Stimulated activated effector memory CD8-positive, alpha-beta T cell treated with anti-CD3 and anti-CD28 coated beads, Interleukin-12 subunit alpha, Interleukin-12 subunit beta, amount 100 ng/mL, for 72 hours (primary cell): Measurements from ENCODE around the gene ZNF541.

Experiments
- ATAC-seq: fragments of 150-1000 bp; cut with Tn5 transposase; 2 replicates; pipeline ENCODE4 v1.10.0; 2021
- DNase-seq, 2 donors: peaks; one replicate each; pipeline ENCODE4 v3.0.0; 2021 to 2022; ENCODE audit warnings: low spot score in 2 of 2
- H3K27ac Mint-ChIP-seq: one replicate; pipeline ENCODE4 v1.8.0; 2022; ENCODE audit warnings: mild to moderate bottlenecking, mixed read lengths
- H3K36me3 Mint-ChIP-seq: one replicate; pipeline ENCODE4 v1.8.0; 2022; ENCODE audit warnings: mild to moderate bottlenecking, mixed read lengths
- H3K4me1 Mint-ChIP-seq: one replicate; pipeline ENCODE4 v1.8.0; 2022; ENCODE audit warnings: mixed read lengths
- H3K4me3 Mint-ChIP-seq: one replicate; pipeline ENCODE4 v1.8.0; 2022; ENCODE audit warnings: mild to moderate bottlenecking, mixed read lengths
- H3K9me3 Mint-ChIP-seq: one replicate; pipeline ENCODE4 v1.8.0; 2022; ENCODE audit warnings: mixed read lengths

ZNF541 gene

DNA sequence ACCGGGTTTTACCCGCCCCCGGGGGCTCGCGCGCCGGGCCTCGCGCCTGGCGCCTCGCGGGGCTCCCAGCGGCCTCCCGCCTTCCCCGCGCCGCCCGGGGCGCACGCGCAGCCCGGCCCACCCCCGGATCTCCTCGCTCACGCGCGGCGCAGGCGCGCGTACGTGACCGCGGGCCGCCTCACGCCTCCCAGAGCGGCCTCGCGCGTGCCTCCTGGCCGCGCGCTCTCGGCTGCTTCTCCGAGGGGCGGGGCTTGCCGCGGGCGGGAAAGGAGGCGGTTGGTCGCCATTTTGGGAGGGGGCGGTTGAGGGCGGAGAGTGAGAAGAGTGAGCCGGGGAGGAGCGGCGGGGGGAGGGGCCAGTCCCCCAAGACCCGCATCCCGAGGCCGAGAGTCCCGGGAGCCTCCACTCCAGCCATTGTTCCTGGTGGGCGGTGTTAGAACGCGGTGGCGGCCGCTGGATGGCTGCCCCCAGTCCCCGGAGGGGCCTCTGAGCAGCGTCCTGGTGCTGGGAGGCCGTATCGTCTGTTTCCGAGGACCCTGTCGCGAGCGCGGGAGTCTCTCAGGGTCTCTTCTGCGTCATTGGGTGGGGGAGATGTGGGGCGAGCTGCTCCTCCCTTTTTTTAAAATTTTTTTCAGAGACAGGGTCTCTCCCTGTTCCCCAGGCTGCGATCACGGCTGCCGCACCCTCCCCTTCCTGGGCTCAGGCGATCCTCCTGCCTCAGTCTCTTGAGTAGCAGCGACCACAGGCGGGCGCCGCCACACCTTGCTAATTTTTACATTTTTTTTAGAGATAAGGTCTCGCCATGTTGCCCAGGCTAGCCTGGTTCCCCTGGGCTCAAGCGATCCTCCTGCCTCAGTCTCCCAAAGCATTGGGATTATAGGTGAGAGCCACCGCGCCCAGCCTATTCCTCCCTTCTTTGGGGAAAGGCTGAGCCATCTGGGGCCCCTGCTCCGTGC lies at the start of gene ZNF541:
Gene ZNF541 (minus strand): TSS at position 78 of the 956 bp plus-strand sequence. CDS start 17,292 bp downstream, outside the sequence.
- H3K4me1 Mint-ChIP-seq, result peaks cover 29% of the 10 kb centered on the region
- no peaks in the 10 kb centered on the region for H3K9me3 Mint-ChIP-seq
- H3K27ac Mint-ChIP-seq, result peak within 1 kb of the TSS; percentile 52
- peak; percentile 88 for ATAC-seq
- no peaks in the 10 kb centered on the region for H3K36me3 Mint-ChIP-seq
- H3K4me3 Mint-ChIP-seq, result peak within 1 kb of the TSS; percentile 33
- DNase-seq, result peak; percentile 61 to 77

DNA sequence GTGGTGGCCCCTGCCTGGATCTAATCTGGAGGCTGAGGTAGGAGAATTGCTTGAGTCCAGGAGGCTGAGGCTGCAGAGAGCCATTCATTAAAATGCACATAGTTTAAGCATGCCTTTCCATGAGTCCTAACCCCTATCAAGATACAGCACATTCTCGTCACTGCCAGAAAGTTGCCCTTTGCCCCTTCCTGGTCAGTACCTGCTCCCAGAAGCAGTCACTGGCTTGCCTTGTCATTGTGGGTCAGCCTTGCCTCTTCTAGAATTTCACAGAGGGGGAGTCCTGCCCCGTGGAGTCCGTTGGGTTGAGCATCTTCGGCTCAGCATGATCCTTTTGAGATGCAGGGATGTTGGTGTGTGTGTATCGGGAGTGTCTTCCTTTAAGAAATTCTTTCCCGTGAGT lies 46.8 kb upstream of the ZNF541 start:
- Mint-ChIP-seq H3K36me3 (peaks cover 30% of the 10 kb centered on the region), H3K9me3 (no peaks in the 10 kb centered on the region), H3K4me3 (no peak overlapping the region), H3K4me1 (peaks cover 42% of the 10 kb centered on the region), H3K27ac (peak overlapping the region; percentile 14)
- no peak for DNase-seq
- no peak for ATAC-seq

- Mint-ChIP-seq H3K4me3 (no peak overlapping the region), H3K36me3 (peaks cover 22% of the 10 kb centered on the region), H3K9me3 (no peaks in the 10 kb centered on the region), H3K27ac (peak overlapping the region; percentile 26), H3K4me1 (peaks cover 40% of the 10 kb centered on the region)
- DNase-seq (no peak), ATAC-seq (no peak)
Observed at GRCh38 chr19:47618771-47619170, 45.8 kb upstream of the ZNF541 start.

DNA sequence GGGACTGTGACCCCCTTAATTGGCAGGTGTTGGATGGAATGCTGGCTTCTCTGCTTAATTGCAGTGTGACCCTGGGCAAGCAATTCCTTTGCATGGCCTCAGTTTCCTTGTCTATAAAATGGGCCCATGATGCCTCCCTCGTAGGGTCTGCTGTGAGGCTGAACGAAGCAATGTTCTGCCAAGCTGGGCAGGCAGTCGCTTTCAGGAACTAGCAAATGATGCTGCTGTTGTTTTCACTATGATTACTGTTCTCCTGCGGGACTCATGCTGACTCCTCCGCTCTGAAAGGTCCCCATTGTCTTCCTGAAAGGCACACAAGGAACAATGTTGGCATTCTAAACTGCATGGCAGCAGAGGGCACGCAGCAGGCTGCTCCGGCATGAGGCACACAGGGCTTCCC lies 42.8 kb upstream of the ZNF541 start:
- no peak for DNase-seq
- Mint-ChIP-seq H3K27ac (no peak overlapping the region), H3K4me3 (no peak overlapping the region)

GRCh38 chr19:47615230-47615629 lies 42.3 kb upstream of the ZNF541 start:
- DNase-seq, result no peak
- Mint-ChIP-seq H3K4me3 (no peak overlapping the region), H3K27ac (no peak overlapping the region), H3K4me1 (peaks cover 59% of the 10 kb centered on the region), H3K9me3 (no peaks in the 10 kb centered on the region), H3K36me3 (peaks cover 7% of the 10 kb centered on the region)
- ATAC-seq, result no peak

More for the DNA sequence above, 42.8 kb upstream of the ZNF541 start:
- Mint-ChIP-seq H3K36me3 (peaks cover 11% of the 10 kb centered on the region), H3K9me3 (no peaks in the 10 kb centered on the region), H3K4me1 (peaks cover 55% of the 10 kb centered on the region)
- ATAC-seq, result no peak

DNA sequence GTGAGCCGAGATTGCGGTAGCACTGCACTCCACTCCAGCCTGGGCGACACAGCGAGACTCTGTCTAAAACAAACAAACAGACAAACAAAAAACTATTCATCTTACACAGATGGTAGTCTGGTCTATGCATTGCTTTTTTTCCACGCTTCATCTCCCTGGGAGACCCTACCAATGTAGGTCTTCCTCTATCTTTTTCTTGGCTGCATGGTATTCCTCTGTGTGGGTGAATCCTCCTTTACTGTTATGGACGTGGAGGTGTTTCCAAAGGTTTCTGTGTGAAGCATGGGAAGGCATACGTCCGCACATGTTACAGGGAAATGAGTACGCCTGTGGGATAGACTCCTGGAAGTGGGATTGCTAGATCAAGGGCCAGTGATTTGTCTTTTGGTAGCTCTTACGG lies 41.6 kb upstream of the ZNF541 start:
- peaks cover 7% of the 10 kb centered on the region for H3K36me3 Mint-ChIP-seq
- no peak overlapping the region for H3K27ac Mint-ChIP-seq
- H3K4me3 Mint-ChIP-seq, result no peak overlapping the region
- ATAC-seq (no peak), DNase-seq (no peak)
- H3K4me1 Mint-ChIP-seq, result peaks cover 52% of the 10 kb centered on the region
- H3K9me3 Mint-ChIP-seq, result no peaks in the 10 kb centered on the region

DNA sequence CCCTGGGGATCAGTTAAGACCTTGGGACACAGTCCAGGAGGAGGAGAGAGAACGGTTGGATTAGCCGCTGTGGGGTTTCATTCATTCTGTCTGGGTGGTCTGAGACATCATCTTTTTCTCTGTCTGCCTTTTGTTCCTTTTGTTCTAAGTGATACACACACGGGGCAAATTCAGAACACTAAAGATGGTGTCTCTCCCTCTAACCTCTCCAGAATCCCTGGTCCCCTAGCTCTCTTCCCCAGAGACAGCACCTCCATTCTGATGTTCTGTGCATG lies 41.0 kb upstream of the ZNF541 start:
- no peak overlapping the region for H3K4me3 Mint-ChIP-seq
- H3K4me1 Mint-ChIP-seq, result peaks cover 52% of the 10 kb centered on the region
- peaks cover 7% of the 10 kb centered on the region for H3K36me3 Mint-ChIP-seq
- H3K9me3 Mint-ChIP-seq, result no peaks in the 10 kb centered on the region
- DNase-seq (no peak), ATAC-seq (no peak)
- H3K27ac Mint-ChIP-seq, result no peak overlapping the region

- Mint-ChIP-seq H3K4me1 (peaks cover 50% of the 10 kb centered on the region), H3K9me3 (no peaks in the 10 kb centered on the region), H3K4me3 (no peak overlapping the region), H3K36me3 (peaks cover 7% of the 10 kb centered on the region), H3K27ac (no peak overlapping the region)
- ATAC-seq, result no peak
- no peak for DNase-seq
Observed at GRCh38 chr19:47613165-47614020, 40.4 kb upstream of the ZNF541 start.

GRCh38 chr19:47610902-47611301 lies 38.0 kb upstream of the ZNF541 start:
- peak overlapping the region; percentile 91 for H3K27ac Mint-ChIP-seq
- peaks cover 47% of the 10 kb centered on the region for H3K4me1 Mint-ChIP-seq
- DNase-seq (no peak), ATAC-seq (no peak)
- H3K4me3 Mint-ChIP-seq, result peak overlapping the region; percentile 77
- H3K36me3 Mint-ChIP-seq, result peaks cover 11% of the 10 kb centered on the region
- H3K9me3 Mint-ChIP-seq, result no peaks in the 10 kb centered on the region

DNA sequence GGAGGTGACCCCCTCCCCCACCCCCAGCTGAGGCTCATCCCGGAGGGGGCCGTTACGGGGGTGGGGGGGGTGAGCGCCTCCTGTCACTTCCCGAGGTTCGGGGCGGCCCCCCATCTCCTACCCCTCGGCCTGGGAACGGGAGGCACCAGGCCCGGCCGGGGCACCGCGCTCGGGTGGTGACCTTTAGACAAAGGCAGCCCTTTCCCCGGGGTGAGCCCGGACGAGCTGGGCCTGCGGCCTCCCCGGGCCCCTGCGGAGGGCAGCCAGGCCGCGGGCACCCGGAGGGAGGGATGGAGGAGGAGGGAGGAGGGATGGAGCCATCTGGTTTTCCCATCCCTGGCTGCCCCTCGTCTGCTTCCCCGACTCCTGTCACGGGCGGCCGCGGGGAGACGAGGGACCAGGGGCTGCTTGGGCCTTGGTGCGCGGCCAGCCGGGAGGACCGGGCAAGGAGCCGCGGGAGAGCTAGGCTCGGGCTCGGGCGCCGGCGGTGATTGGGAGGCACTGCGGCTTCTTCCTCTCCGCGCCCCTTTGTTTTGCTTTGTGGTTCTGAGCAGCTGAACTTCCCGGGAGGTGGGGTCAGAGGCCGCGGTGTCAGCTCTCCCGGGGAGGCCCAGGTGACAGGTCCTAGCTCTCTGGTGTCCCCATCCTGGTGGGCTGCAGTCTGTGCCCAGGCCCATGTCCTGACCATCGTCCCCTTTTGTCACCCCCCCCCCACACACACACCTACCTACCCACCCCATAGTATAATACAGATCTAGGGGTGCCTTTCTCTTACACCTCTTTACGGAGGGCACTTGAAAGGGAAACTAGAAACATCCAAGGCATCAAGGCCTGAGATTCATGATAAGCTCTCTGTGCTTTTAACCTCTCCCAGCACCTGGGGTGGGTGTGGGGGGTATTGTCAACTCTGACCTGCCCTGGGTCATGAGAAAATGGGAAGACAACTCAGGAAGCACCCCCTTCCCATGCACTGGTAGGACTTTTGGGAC lies 37.3 kb upstream of the ZNF541 start:
- DNase-seq (peak; percentile 18 to 69), ATAC-seq (no peak)
- Mint-ChIP-seq H3K4me3 (peak overlapping the region; percentile 77), H3K36me3 (peaks cover 11% of the 10 kb centered on the region), H3K4me1 (peaks cover 40% of the 10 kb centered on the region), H3K27ac (peak overlapping the region; percentile 91), H3K9me3 (no peaks in the 10 kb centered on the region)

DNA sequence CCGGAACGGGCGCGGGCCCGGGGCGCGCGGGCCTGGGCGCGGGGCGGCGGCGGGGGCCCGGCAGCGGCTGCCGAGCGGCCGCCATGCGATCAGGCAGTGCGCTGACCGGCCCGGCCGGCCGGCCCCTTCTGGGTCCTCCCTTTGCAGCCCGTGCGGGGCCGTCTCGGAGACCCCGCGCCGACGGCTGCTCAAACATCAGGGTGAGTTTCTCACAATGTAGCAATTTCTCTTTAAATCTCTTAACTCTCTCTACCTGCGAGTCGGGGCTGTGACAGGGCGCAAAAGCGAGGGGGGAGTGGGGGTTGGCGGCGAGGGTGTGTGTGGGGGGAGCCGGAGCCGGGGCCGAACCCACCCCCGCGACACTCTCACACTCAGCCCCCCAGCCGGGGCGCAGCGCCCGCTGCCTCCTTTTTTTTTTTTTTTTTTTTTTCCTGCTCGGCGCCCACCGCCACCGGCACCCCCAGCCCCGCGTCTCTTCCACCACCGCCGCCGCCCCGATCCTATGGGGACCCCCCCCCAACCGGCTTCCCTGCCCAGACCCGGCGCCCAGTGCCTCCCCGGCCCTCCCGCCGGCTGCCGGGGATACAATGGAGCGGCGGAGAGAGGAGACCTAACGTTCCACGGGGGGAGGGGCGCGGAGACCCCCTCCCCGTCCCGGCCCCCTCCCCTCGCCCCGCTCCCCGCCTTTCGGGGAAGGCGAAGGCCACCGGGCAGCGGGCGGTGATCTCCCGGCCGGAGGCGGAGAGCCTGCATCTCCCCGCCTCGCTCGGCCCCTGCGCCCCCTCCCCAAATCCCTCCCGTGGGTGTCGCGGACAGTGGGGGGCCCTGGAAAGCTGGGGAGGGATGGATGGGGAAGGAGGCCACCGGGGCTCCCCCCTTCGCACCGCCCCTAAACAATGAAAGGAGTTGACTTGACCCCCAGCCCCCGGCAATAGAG lies 36.3 kb upstream of the ZNF541 start, which contains the start of gene BICRA:
Gene BICRA (plus strand): TSS at position 166 of the 937 bp plus-strand sequence. CDS start 64,441 bp downstream, outside the sequence.
- peaks cover 11% of the 10 kb centered on the region for H3K36me3 Mint-ChIP-seq
- H3K9me3 Mint-ChIP-seq, result no peaks in the 10 kb centered on the region
- peak within 1 kb of the TSS; percentile 77 for H3K4me3 Mint-ChIP-seq
- DNase-seq (peak; percentile 76 to 87), ATAC-seq (peak; percentile 78)
- H3K27ac Mint-ChIP-seq, result peak within 1 kb of the TSS; percentile 92
- peaks cover 40% of the 10 kb centered on the region for H3K4me1 Mint-ChIP-seq

GRCh38 chr19:47608074-47608918 lies 35.3 kb upstream of the ZNF541 start:
- H3K36me3 Mint-ChIP-seq, result peaks cover 11% of the 10 kb centered on the region
- peak overlapping the region; percentile 77 for H3K4me3 Mint-ChIP-seq
- H3K9me3 Mint-ChIP-seq, result no peaks in the 10 kb centered on the region
- peaks cover 38% of the 10 kb centered on the region for H3K4me1 Mint-ChIP-seq
- peak; percentile 97 to 98 for DNase-seq
- ATAC-seq, result peak; percentile 92
- peak overlapping the region; percentile 92 for H3K27ac Mint-ChIP-seq

- no peak for ATAC-seq
Observed at GRCh38 chr19:47607564-47608073, 34.7 kb upstream of the ZNF541 start.

More at GRCh38 chr19:47607564-47608073, 34.7 kb upstream of the ZNF541 start:
- H3K27ac Mint-ChIP-seq, result peak overlapping the region; percentile 92
- H3K4me3 Mint-ChIP-seq, result peak overlapping the region; percentile 77
- DNase-seq, result no peak
- H3K9me3 Mint-ChIP-seq, result no peaks in the 10 kb centered on the region
- peaks cover 11% of the 10 kb centered on the region for H3K36me3 Mint-ChIP-seq
- peaks cover 31% of the 10 kb centered on the region for H3K4me1 Mint-ChIP-seq
